ENCODE results near the gene PLVAP.

Gene PLVAP, protein sequence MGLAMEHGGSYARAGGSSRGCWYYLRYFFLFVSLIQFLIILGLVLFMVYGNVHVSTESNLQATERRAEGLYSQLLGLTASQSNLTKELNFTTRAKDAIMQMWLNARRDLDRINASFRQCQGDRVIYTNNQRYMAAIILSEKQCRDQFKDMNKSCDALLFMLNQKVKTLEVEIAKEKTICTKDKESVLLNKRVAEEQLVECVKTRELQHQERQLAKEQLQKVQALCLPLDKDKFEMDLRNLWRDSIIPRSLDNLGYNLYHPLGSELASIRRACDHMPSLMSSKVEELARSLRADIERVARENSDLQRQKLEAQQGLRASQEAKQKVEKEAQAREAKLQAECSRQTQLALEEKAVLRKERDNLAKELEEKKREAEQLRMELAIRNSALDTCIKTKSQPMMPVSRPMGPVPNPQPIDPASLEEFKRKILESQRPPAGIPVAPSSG

DNA sequence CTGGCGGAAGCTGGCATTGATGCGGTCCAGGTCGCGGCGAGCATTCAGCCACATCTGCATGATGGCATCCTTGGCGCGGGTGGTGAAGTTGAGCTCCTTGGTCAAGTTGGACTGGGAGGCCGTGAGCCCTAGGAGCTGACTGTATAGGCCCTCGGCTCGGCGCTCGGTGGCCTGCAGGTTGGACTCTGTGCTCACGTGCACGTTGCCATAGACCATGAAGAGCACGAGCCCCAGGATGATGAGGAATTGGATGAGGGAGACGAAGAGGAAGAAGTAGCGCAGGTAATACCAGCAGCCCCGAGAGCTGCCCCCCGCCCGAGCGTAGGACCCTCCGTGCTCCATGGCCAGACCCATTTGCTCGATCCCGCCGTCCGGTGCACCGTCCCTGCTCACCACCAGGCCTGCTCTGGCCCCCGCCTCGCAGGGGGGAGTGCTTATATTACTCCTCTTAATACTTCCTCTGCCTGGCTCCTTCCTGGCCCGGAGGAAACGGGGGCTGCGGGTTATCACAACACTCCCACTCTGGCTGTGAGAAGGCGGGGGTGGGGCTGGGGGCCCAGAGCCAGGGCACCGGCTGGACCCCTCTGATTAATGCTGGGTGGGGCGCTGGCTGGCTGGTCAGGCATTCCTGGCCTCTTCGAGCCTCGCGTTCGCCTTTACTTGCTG is at the start of gene PLVAP:
Gene PLVAP, minus strand, starts transcription at position 408 of the 666 bp plus-strand sequence. Its CDS starts 54 bp downstream, at position 354.
- DNase-seq (ENCODE audit: low read depth in 2 of 3, low spot score in 1 of 3), result no peak

DNA sequence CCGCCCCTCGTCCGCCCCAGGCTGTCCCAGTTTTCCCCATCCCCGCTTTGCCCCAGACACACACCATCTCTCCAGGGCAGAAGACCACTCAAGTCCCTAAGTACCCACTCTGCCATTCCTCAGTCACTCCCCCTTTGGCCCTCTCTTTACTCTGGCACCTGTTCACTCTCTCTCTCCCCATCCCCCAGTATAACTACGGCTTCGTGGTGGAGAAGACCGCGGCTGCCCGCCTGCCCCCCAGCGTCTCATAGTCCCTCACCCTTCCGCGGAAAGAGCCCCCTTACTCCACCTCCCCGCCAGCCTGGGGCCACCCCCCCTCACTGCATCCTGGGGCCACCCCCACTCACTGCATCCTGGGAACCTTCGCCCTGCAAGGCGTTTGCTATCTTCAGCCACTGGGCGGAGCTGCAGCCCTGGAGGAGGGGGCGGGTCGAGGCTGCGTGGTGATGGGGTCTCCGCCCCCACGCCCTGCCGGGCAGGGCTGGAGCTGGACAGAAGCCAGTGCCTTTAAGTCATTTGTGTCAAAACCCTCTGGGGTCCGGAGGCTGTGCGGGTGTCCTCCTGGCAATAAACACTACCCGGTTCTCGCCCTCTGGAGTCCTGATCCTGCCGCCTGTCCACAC is 47.7 kb upstream of the PLVAP start:
- DNase-seq (ENCODE audit: low read depth in 2 of 3, low spot score in 1 of 3), result no peak

DNA sequence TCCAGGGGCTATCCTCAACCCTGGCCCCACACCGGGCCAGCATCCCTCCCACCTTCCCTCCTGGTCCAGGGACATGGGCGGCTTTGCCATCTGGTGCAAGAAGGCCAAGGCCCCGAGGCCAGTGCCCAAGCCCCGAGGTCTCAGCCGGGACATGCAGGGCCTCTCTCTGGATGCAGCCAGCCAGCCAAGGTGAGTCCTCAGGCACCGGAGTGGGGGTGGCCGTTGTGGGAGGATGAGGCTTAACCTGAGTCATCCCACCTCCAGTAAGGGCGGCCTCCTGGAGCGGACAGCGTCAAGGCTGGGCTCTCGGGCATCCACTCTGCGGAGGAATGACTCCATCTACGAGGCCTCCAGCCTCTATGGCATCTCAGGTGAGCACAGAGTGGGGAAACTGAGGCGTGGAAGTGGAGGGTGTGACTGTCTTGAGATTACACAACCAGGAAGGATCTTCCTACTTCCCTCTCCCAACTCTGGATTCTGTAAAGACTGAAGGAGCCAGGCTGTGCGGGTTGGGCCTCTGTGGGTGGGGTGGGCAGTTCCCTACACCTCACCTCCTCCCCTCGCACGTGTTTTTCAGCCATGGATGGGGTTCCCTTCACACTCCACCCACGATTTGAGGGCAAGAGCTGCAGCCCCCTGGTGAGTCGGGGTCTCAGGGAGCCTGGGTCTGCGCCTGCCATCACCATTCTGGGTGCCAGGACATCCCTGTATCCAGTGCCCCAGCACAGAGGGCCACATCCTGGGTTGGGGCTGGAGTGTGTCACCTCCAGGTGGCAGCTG is 46.5 kb upstream of the PLVAP start:
- no peak for DNase-seq (ENCODE audit: low read depth in 2 of 3, low spot score in 1 of 3)

DNA sequence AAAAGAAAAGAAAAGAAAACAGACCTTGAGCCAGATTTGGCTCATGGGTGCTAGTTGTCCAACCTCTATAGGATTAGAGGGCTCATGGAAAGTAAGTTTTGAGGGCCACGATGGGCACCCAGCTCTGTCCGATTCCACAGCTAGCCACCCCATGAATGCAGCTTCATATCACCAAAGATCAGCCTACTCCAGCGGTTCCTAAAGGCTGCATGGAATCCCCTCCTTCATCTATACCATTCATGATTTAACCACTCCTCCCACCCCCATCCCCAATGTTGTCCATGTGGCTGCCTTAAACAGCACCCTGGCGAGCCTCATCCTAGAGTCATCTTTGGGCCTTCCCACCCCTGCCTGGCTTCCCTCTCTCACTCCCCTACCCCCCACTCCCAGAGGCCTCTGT is 44.8 kb upstream of the PLVAP start:
- no peak for DNase-seq (ENCODE audit: low read depth in 2 of 3, low spot score in 1 of 3)

DNA sequence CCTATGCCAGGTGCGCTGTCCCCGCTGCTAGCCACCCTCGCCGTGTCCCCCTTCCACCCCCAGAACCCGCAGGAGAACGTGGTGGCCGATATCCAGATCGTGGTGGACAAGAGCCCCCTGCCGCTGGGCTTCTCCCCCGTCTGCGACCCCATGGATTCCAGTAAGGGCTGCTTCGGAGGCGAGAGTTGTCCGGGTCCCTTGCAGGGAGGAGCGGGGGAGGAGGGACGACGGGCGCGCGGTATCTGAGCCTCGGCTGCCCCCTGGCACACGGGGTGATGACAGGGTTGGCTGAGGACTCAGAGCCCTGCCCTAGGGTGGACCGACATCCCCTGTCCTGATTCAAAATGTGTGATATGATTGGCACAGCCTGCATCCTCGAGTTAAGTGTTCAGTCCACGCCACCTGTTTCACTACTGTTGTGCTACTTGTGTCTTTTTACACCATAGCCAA is 43.4 kb upstream of the PLVAP start:
- peak in 1 of 3 donors; percentile 6 for DNase-seq (ENCODE audit: low read depth in 2 of 3, low spot score in 1 of 3)

DNA sequence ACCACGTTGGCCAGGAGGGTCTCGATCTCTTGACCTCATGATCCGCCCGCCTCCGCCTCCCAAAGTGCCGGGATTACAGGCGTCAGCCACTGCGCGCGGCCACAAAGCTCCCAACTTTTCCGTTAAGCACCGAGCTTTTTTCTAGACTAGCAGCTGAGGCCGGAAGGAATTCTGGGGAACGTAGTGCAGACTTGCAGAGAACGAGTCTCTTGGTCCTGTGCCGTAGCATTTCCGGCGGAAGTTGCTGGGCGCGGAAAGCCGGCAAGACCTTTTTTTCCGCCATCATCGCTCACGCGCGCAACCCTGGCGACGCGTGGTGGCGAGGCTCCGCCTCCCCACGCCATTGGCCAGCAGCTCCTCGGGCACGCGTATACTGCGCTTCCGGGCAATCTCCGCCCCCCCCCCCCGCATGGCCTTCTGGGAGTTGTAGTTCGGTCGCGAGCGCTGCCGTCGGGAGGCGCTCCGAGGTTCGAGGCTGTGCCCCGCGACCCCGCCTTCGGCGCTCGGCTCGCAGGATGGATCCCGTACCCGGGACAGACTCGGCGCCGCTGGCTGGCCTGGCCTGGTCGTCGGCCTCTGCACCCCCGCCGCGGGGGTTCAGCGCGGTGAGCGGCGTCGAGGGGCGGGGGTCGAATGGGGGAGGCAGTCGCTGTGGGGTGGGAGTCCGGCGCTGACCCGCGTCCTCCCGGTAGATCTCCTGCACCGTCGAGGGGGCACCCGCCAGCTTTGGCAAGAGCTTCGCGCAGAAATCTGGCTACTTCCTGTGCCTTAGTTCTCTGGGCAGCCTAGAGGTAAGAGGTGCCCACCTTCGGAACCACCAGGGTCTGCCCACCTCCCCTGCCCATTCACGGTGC is 42.7 kb upstream of the PLVAP start, which contains the start of gene MVB12A:
Gene MVB12A, plus strand, starts transcription at position 427 of the 854 bp plus-strand sequence. Its CDS starts 89 bp downstream, at position 516.
- DNase-seq (ENCODE audit: low read depth in 2 of 3, low spot score in 1 of 3), result peak; percentile 87 to 94 (median 94)

DNA sequence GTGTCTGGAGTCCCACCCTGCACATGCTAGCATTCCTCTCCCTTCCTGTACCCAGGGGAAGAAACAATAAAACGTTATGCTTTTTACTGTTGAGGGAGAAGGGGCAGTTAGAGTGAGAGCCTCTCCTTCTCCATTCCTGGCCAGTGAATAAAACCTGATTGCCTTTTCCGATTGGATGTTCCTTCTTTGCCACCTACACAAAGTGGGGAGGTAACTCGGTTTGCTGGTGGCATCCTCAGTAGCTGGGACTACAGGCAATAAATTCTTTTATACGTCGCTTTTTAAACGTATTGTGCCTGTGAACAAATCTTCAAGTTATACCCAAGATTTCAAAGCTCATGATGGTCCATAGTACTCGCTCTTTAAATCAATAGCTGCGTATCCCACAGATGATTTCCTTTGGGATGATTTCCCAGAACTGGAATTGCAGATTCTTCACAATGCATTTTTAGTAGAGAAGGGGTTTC is 42.0 kb upstream of the PLVAP start:
- DNase-seq (ENCODE audit: low read depth in 2 of 3, low spot score in 1 of 3), result no peak

DNA sequence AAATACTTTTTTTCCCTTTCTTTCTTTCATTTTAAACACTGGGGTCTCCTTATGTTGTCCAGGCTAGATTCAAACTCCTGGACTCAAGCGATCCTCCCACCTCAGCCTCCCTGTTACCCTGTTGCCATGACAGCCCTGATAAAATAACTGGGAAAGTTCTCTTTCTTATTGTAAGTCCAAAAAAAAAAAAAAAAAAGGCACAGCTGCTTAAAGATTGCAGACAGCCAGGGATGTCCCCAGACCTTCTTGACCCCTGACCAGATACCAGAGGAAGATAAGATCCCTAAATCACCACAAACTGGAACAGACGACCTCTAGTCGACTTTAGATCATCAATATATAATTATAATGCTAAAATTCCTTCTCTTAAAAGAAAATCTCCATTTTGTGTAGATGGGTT is 41.6 kb upstream of the PLVAP start:
- DNase-seq (ENCODE audit: low read depth in 2 of 3, low spot score in 1 of 3), result no peak

DNA sequence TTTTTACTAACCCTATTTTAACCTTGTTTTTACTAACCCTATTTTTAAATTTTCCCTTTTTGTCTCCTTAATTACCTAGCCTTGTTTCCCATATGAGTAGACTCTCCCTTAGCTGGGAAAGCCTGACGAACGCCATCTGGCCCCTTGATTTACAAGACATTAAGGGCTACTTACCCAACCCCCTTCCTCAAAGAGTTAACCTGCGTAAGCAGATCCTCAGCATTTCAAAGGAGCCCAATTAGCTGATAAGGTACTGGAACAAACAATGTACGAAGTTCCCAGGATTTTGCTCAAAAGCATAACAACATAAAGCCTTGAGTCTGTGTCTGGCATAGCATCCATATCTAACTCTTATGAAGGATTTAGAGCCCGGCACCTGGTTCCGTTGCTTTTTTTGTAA is 38.0 kb upstream of the PLVAP start:
- no peak for DNase-seq (ENCODE audit: low read depth in 2 of 3, low spot score in 1 of 3)

DNA sequence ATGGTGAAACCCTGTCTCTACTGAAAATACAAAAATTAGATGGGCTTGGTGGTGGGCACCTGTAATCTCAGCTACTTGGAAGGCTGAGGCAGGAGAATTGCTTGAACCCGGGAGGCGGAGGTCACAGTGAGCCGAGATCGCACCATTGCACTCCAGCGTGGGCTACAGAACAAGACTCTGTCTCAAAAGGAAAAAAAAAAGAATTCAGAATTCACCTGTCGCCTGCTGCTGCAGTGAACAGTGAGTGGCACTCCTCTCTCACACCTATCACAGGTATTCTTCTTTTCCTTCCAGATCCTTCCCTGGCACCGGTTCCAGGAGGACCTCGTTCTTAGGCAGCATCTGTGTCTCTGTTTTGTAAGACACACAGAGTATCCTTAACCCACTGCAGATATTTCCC is 37.0 kb upstream of the PLVAP start:
- no peak for DNase-seq (ENCODE audit: low read depth in 2 of 3, low spot score in 1 of 3)

DNA sequence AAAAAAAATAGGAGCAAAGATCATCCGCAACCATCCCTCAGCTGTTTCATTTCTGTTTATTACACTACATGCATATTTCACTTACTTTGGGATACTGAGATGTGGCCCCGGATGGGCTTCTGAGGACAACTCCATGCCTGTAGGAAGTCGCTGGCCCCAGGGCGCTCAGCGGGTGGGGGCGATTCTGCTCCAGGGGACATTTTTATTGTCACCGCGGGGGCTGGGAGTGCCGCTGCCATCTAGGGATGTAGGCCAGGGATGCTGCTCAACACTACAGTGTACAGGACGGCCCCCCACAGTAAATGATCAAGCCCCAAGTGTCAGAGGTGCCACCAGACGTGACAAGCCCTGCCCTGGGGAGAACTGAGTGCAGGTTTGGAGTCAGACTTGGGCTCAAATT is 34.7 kb upstream of the PLVAP start:
- no peak for DNase-seq (ENCODE audit: low read depth in 2 of 3, low spot score in 1 of 3)

DNA sequence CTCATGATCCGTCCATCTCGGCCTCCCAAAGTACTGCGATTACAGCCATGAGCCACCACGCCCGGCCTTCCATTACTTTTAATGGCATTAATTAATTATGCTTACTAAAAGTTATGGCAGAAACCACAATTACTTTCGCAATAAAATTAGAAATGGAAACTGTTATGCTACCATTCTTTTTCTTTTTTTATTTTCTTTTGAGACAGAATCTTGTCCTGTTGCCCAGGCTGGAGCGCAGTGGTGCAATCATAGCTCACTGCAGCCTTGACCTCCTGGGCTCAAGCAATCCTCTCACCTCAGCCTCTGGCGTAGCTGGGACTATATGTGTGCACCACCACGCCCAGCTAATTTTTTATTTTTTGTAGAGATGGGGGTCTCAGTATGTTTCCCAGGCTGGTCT is 32.8 kb upstream of the PLVAP start:
- no peak for DNase-seq (ENCODE audit: low read depth in 2 of 3, low spot score in 1 of 3)

DNA sequence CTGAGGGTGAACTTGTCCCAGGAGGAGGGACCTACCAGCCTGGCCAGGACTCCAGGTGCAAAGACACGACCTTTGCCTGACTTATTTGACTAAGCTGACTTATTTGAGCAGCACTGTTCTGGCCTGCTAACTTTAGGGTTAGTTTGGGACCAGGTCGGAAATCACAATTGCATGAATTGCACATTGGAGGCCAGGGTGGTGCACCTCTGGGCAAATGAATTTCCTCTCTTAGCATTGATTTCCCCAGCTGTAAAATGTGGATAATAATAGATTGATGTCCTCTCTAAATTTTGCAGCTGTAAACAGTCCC is 29.7 kb upstream of the PLVAP start:
- no peak for DNase-seq (ENCODE audit: low read depth in 2 of 3, low spot score in 1 of 3)

DNA sequence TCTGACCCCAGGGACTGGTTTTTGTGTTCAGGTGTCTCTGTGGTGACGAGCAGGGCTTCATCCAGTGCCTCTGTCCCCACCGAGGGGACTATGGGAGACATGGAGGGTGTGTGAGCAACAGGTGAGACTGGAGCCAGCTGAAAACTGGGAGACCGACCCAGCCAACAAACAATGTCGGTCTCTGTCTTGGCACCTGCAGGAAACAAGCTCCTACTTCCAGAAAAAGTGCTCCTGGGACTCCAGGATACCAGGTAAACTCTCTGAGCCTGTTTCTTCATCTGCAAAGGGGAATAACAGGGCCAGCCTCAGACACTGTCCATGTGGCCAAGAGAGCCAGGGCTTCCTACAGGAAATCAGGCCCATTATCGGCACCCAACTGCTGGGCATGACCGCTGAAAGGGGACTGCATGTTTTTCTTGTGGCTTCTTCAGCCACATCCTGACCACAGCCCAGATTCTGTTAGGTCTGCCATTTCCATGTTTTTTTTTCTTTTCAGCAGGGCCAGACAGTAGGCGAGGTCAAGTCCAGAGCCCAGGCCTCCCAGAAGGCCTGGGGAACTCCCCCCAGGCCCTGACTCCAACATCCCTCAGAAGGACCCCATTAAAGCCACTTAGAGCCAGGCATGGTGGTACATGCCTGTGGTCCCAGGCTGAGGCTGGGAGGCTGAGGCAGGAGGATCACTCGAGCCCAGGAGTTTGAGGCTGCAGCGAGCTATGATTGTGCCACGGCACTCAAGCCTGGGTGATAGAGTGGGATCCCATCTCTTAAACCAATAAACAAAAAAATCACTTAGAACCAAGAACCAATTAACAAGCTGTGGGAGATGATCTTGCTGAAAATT is 29.1 kb upstream of the PLVAP start:
- no peak for DNase-seq (ENCODE audit: low read depth in 2 of 3, low spot score in 1 of 3)

DNA sequence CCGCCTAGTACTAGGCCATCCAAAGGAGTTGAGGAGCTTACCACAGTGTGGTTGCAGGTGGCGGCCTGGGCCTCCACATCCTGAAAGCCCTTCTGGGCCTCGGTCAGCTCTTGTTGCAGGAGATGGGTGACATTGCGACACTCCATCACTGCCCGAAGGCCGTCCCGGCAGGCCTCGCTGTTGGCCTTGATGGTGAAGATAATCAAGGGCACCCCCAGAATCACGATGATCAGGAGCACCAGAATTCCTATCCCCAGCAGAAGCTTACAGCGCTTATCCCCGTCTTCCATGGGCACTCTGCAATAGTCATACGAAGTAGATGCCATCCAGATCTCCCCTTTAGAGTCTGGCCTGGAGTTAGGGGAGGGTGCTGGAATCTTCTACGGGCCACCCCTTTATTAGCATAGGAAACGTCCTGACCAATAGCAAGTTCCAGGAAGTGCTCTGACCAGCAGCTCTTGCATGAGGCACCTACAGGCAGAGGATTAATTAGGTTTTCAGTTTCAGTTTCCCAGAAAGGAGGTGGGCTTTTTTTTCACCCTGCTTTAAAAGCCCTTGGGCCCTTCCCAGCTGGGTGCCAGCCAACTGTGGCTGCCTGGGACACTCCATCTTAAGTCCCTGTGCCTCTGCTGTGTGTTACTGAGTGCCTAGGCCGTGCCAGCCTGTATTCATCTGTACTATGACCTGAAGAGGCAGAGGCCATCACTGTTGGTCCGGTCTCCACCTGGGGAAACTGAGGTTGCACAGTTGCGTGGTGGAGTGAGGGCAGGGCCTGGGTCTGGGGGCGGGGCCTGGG is 28.3 kb upstream of the PLVAP start, which contains the start of gene BST2:
Gene BST2, minus strand, starts transcription at position 381 of the 796 bp plus-strand sequence. Its CDS starts 55 bp downstream, at position 326.
- peak in 2 of 3 donors; percentile 39 to 54 for DNase-seq (ENCODE audit: low read depth in 2 of 3, low spot score in 1 of 3)

DNA sequence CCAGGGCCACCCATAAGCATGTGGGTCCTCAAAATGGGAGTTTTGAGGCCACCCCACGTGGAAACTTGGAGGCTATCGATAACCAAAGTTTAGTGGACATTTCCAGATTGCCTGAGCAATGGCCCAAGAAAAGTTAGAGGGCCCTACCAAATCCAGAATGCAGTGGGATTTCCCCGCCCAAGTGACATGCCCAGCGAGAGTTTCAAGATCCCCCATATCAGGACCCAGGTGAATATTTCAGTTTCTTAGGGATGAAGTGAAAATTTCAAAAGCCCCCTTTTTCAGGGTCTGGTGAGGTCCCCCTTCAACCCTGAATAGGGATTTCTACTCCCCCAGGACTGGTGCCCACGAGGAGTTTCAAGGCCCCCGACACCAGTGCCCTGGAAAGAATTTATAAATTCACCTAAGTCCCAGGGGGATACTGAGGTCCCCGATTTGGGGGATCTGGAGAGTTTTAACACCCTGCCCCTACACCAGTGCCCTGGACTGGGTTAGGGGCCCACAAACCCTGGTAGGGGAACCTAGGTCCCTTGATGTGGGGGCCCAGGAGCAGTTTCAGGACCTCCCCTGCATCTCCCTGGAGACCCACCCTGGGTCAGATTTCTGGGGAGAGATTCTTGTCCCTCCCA is 27.6 kb upstream of the PLVAP start:
- no peak for DNase-seq (ENCODE audit: low read depth in 2 of 3, low spot score in 1 of 3)

DNA sequence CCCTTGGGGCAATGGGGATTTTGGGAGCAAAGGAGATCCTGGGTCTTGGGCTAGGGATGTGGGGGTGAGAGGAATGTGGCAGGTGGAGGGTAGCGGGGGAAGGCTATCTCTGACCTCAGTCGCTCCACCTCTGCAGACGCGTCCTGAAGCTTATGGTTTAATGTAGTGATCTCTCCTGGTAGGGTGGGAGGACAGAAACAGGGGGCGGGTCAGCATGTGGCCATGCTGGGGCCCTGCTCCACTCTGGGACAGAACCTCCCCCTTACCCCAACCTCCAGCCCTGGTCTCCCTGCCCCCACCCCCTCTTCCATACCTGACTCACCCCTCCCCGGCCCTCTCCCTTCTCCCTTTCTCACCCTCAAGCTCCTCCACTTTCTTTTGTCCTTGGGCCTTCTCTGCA is 26.9 kb upstream of the PLVAP start:
- peak in 1 of 3 donors; percentile 16 for DNase-seq (ENCODE audit: low read depth in 2 of 3, low spot score in 1 of 3)

All from stimulated activated CD4-positive, alpha-beta T cell treated with anti-CD3 and anti-CD28 coated beads, Interleukin-12 subunit alpha, Interleukin-12 subunit beta, amount 100 ng/mL, for 48 hours (primary cell).